ENCODE results near the gene WDFY1.

WDFY1 gene

DNA sequence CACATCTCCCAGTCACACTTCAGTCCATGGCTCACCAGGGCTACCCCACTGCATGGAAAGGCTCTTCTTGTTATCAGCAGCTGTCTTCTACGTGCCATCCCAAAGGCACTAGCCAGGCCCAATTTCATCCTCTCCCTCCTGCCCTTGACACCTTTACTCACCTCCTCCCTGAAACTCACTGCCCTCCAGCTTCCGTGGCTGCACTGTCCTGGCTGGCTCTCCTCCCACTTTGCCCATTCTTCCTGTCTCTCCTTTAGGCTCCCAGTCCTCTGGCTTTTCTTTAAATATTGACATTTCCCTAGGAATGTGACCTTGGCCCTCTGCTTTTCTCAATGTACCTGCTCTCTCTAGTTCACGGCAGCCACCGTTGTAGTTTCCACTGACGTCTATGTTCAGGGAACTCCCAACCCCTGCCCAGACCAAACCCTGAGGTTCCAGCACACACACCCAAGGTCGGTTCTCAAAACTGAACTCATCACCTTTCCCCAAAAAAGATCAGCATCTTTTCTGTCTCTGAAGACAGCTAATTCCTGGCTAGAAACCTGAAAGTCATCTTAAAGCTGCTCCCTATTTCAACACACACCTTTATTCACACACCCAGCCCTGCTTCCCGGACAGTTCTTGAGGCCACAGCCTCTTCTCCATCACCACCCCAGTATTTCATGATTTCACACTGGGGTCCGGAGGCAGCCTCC, 36.7 kb downstream of the WDFY1 start:
- TF ChIP-seq, protein P1, sequence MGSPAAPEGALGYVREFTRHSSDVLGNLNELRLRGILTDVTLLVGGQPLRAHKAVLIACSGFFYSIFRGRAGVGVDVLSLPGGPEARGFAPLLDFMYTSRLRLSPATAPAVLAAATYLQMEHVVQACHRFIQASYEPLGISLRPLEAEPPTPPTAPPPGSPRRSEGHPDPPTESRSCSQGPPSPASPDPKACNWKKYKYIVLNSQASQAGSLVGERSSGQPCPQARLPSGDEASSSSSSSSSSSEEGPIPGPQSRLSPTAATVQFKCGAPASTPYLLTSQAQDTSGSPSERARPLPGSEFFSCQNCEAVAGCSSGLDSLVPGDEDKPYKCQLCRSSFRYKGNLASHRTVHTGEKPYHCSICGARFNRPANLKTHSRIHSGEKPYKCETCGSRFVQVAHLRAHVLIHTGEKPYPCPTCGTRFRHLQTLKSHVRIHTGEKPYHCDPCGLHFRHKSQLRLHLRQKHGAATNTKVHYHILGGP (tag by site-specific recombination; IDR thresholded peaks at IDR 0.05) = no peak
- TF ChIP-seq ZNF629 (tag by site-specific recombination; IDR thresholded peaks at IDR 0.05) = no peak
- no peak for TF ChIP-seq ZNF701 (tag by site-specific recombination; IDR thresholded peaks at IDR 0.05)
- TF ChIP-seq REPIN1 (tag by site-specific recombination; IDR thresholded peaks at IDR 0.05; ENCODE audit: low read depth) = no peak
- no peak for TF ChIP-seq ZNF169 (tag by site-specific recombination; IDR thresholded peaks at IDR 0.05)
- POLR2A ChIA-PET = no interaction called here
- Histone ChIP-seq H3K27ac (ENCODE audit: extremely low read depth, low read depth, low read length) (no peak overlapping the region), H3K9me3 (ENCODE audit: control insufficient read depth, insufficient read depth, low read depth, low read length) (no peaks in the 10 kb centered on the region), H3K36me3 (ENCODE audit: control insufficient read depth in 2 of 2, insufficient read depth in 1 of 2, low read length in 2 of 2) (peaks cover 16 to 23% of the 10 kb centered on the region in 2 experiments), H3K4me3 (ENCODE audit: low read depth, low read length) (no peak overlapping the region), H3K4me1 (ENCODE audit: control insufficient read depth, insufficient read depth, low read length) (no peaks in the 10 kb centered on the region; the same call in 1 of the 2 replicates)
- CTCF ChIA-PET = interaction anchor here (0.7 to 1.1 kb wide), 2 partner anchors 16 to 36 kb away, joined by 4 read pairs; no protein-coding TSS in a partner anchor

DNA sequence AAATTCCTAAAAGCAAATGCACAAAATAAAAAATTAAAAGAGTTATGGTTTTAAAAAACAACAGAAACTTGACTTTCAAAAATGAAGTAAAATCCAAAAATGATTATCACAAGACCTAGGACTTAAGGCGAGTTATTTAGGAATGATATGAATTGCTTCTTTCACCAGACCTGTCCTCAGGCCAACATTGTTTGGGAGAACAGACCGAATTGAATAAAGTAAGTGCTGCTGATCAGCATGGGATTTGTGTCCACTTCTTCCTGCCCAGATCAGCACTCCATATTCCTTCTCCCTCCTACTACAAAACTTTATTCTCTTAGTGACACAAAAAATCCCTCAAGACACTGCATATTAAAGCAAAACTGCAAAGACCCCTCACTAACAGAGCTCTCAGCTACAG, 39.1 kb downstream of the WDFY1 start:
- POLR2A ChIA-PET = no interaction called here
- H3K27ac ChIP-seq (ENCODE audit: extremely low read depth, low read depth, low read length) = no peak overlapping the region
- H3K4me3 ChIP-seq (ENCODE audit: low read depth, low read length) = no peak overlapping the region
- H3K4me1 ChIP-seq (ENCODE audit: control insufficient read depth, insufficient read depth, low read length) = no peaks in the 10 kb centered on the region; the same call in 1 of the 2 replicates
- H3K36me3 ChIP-seq (ENCODE audit: control insufficient read depth in 2 of 2, insufficient read depth in 1 of 2, low read length in 2 of 2) = peaks cover 8 to 31% of the 10 kb centered on the region in 2 experiments
- CTCF ChIA-PET = no interaction called here
- TF ChIP-seq ZNF169 (tag by site-specific recombination; IDR thresholded peaks at IDR 0.05) (no peak), ZBTB7A (tag by site-specific recombination; IDR thresholded peaks at IDR 0.05; ENCODE audit: low read depth) (no peak), ZNF24 (tag by site-specific recombination; IDR thresholded peaks at IDR 0.05) (no peak), SETDB1 (IDR thresholded peaks at IDR 0.05; ENCODE audit: insufficient read length, low read length) (no peak), ZNF510 (tag by site-specific recombination; IDR thresholded peaks at IDR 0.05; ENCODE audit: insufficient replicate concordance) (no peak), ZNF133 (tag by site-specific recombination; IDR thresholded peaks at IDR 0.05) (no peak), ZNF624 (tag by site-specific recombination; IDR thresholded peaks at IDR 0.05) (no peak), ZNF426 (tag by site-specific recombination; IDR thresholded peaks at IDR 0.05) (no peak), ZNF157 (tag by site-specific recombination; IDR thresholded peaks at IDR 0.05) (no peak), MZF1 (tag by site-specific recombination; IDR thresholded peaks at IDR 0.05; ENCODE audit: borderline replicate concordance) (no peak), ZNF549 (tag by site-specific recombination; IDR thresholded peaks at IDR 0.05) (no peak), OVOL3 (tag by site-specific recombination; IDR thresholded peaks at IDR 0.05) (no peak), OSR2 (tag by site-specific recombination; IDR thresholded peaks at IDR 0.05) (no peak), ZNF830 (tag by site-specific recombination; IDR thresholded peaks at IDR 0.05; ENCODE audit: low read depth) (no peak), ZNF16 (tag by site-specific recombination; IDR thresholded peaks at IDR 0.05; ENCODE audit: low read depth) (no peak), ZEB2 (tag by site-specific recombination; IDR thresholded peaks at IDR 0.05) (no peak)
- TF ChIP-seq, protein P2, sequence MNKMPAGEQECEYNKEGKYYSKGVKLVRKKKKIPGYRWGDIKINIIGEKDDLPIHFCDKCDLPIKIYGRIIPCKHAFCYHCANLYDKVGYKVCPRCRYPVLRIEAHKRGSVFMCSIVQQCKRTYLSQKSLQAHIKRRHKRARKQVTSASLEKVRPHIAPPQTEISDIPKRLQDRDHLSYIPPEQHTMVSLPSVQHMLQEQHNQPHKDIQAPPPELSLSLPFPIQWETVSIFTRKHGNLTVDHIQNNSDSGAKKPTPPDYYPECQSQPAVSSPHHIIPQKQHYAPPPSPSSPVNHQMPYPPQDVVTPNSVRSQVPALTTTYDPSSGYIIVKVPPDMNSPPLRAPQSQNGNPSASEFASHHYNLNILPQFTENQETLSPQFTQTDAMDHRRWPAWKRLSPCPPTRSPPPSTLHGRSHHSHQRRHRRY (tag by site-specific recombination; IDR thresholded peaks at IDR 0.05) = no peak
- H3K9me3 ChIP-seq (ENCODE audit: control insufficient read depth, insufficient read depth, low read depth, low read length) = no peaks in the 10 kb centered on the region
